Measurements from ENCODE around the gene TPO.

The TPO gene

GRCh38 chr2:1494257-1494656, 81.0 kb downstream of the TPO start:
- TF ChIP-seq SIN3A (IDR thresholded peaks at IDR 0.05; ENCODE audit: borderline replicate concordance, insufficient read depth, low read length) = no peak
- TF ChIP-seq TAF1 (IDR thresholded peaks at IDR 0.05; ENCODE audit: borderline replicate concordance, insufficient read depth, low read length) = no peak
- TF ChIP-seq FOXP2 (optimal IDR thresholded peaks at IDR 0.05; ENCODE audit: borderline replicate concordance, extremely low read depth, extremely low read length, insufficient read depth) = no peak
- no peak for TF ChIP-seq REST (IDR thresholded peaks at IDR 0.05; ENCODE audit: insufficient read depth in 1 of 2, low read depth in 2 of 2, low read length in 2 of 2)
- TF ChIP-seq POLR2AphosphoS5 (IDR thresholded peaks at IDR 0.05; ENCODE audit: low read depth, low read length) = no peak

GRCh38 chr2:1494906-1495305, 81.6 kb downstream of the TPO start:
- TF ChIP-seq REST (IDR thresholded peaks at IDR 0.05; ENCODE audit: insufficient read depth in 1 of 2, low read depth in 2 of 2, low read length in 2 of 2) (no peak), SIN3A (IDR thresholded peaks at IDR 0.05; ENCODE audit: borderline replicate concordance, insufficient read depth, low read length) (no peak), TAF1 (IDR thresholded peaks at IDR 0.05; ENCODE audit: borderline replicate concordance, insufficient read depth, low read length) (no peak), POLR2AphosphoS5 (IDR thresholded peaks at IDR 0.05; ENCODE audit: low read depth, low read length) (no peak), FOXP2 (optimal IDR thresholded peaks at IDR 0.05; ENCODE audit: borderline replicate concordance, extremely low read depth, extremely low read length, insufficient read depth) (no peak)

- TF ChIP-seq FOXP2 (optimal IDR thresholded peaks at IDR 0.05; ENCODE audit: borderline replicate concordance, extremely low read depth, extremely low read length, insufficient read depth) (no peak), SIN3A (IDR thresholded peaks at IDR 0.05; ENCODE audit: borderline replicate concordance, insufficient read depth, low read length) (no peak), POLR2AphosphoS5 (IDR thresholded peaks at IDR 0.05; ENCODE audit: low read depth, low read length) (no peak), REST (IDR thresholded peaks at IDR 0.05; ENCODE audit: insufficient read depth in 1 of 2, low read depth in 2 of 2, low read length in 2 of 2) (no peak), TAF1 (IDR thresholded peaks at IDR 0.05; ENCODE audit: borderline replicate concordance, insufficient read depth, low read length) (no peak)
Measured at GRCh38 chr2:1495676-1496358, 82.6 kb downstream of the TPO start.

GRCh38 chr2:1496359-1496821, 83.1 kb downstream of the TPO start:
- TF ChIP-seq POLR2AphosphoS5 (IDR thresholded peaks at IDR 0.05; ENCODE audit: low read depth, low read length) (no peak), FOXP2 (optimal IDR thresholded peaks at IDR 0.05; ENCODE audit: borderline replicate concordance, extremely low read depth, extremely low read length, insufficient read depth) (no peak), TAF1 (IDR thresholded peaks at IDR 0.05; ENCODE audit: borderline replicate concordance, insufficient read depth, low read length) (no peak)

GRCh38 chr2:1497122-1497611, 83.9 kb downstream of the TPO start:
- TF ChIP-seq POLR2AphosphoS5 (IDR thresholded peaks at IDR 0.05; ENCODE audit: low read depth, low read length) (no peak), REST (IDR thresholded peaks at IDR 0.05; ENCODE audit: insufficient read depth in 1 of 2, low read depth in 2 of 2, low read length in 2 of 2) (no peak), SIN3A (IDR thresholded peaks at IDR 0.05; ENCODE audit: borderline replicate concordance, insufficient read depth, low read length) (no peak), FOXP2 (optimal IDR thresholded peaks at IDR 0.05; ENCODE audit: borderline replicate concordance, extremely low read depth, extremely low read length, insufficient read depth) (no peak), TAF1 (IDR thresholded peaks at IDR 0.05; ENCODE audit: borderline replicate concordance, insufficient read depth, low read length) (no peak)

Measured in PFSK-1 (cell line).